ENCODE data around the gene TSR2. TPM values are rescaled to one million over a fixed set of nuclear protein-coding genes. Genes with fewer than 3 reads are reported as not detected.

Gene TSR2
- total RNA-seq, 1 experiment from 2014 or later = 42.5 TPM

DNA sequence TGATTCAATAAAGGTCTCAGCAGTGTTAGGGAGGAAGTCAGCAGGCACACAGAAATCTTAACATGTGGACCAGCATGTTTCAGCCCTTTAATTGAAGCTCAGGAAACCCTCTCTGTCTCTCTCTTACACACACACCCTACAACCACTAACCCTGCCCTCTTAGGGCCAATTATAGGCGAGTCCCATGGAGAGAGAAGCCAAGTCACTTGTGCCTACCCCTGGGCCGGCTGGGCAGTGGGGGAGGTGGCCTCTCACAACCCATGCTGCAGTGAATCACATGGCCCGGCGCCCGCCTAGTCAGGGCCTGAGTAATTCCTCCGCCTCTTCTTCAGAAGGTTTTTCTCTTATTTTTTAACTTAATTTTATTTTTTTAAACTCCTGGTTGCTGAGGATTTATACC, 52.1 kb downstream of the TSR2 start:
- Mint-ChIP-seq H3K27me3 (ENCODE audit: unreplicated experiment) (peaks cover 34% of the 10 kb centered on the region), H3K27ac (ENCODE audit: unreplicated experiment) (no peak overlapping the region), H3K36me3 (ENCODE audit: insufficient read depth, unreplicated experiment) (peaks cover 8% of the 10 kb centered on the region), H3K9me3 (ENCODE audit: low read depth, unreplicated experiment) (no peaks in the 10 kb centered on the region), H3K4me3 (ENCODE audit: low read depth, unreplicated experiment) (no peak overlapping the region), H3K4me1 (ENCODE audit: low read depth, unreplicated experiment) (peaks cover 9% of the 10 kb centered on the region)
- TF ChIP-seq, protein P1, sequence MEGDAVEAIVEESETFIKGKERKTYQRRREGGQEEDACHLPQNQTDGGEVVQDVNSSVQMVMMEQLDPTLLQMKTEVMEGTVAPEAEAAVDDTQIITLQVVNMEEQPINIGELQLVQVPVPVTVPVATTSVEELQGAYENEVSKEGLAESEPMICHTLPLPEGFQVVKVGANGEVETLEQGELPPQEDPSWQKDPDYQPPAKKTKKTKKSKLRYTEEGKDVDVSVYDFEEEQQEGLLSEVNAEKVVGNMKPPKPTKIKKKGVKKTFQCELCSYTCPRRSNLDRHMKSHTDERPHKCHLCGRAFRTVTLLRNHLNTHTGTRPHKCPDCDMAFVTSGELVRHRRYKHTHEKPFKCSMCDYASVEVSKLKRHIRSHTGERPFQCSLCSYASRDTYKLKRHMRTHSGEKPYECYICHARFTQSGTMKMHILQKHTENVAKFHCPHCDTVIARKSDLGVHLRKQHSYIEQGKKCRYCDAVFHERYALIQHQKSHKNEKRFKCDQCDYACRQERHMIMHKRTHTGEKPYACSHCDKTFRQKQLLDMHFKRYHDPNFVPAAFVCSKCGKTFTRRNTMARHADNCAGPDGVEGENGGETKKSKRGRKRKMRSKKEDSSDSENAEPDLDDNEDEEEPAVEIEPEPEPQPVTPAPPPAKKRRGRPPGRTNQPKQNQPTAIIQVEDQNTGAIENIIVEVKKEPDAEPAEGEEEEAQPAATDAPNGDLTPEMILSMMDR (IDR thresholded peaks at IDR 0.05; ENCODE audit: unreplicated experiment) = no peak
- intact Hi-C loops (cut with micrococcal nuclease; ENCODE audit: unreplicated experiment) = no loop called here
- BruUV-seq (replicated peaks) = no TSS peak
- DNase-seq = no peak
- CTCF ChIA-PET = no interaction called here

DNA sequence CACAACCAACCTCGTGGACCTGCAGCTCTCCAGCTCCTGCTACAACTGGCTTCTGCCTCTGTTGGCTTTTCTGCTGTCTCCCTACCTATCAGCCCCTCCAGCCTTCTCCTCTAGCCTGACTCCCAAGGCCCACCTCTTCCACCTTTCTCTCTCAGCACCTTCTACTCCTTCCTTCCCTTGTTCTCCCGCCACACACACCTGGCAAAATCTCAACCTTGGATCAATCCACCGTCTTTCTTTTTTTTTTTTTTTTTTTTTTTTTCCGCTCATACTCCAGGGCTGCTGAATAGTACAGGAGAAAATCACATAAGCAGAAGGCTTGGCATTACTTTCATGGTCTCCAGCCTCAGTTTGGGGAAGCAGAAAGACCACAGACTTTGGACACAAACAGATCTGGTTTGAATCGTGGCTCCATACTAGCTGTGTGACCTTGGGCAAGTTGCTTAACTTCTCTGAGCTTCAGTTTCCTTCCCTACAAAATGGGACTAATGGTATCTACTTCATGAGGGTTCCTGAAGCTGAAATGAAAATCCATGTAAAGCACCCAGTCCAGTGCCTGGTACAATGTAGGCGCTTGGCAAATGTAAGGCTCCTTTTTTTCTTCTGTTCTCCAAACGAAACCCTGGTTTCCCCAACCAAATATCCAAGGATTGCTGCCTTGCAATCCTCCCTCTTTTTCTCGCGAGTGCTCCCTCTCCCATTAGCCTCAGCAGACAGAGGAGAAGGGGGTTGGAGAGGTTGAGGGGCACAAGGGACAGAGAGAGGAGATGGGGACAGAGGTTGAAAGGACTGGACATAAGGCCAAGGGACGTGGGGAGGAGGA, 54.2 kb downstream of the TSR2 start:
- intact Hi-C loops (cut with micrococcal nuclease; ENCODE audit: unreplicated experiment) = no loop called here
- CTCF ChIA-PET = no interaction called here
- DNase-seq = no peak
- Mint-ChIP-seq H3K9me3 (ENCODE audit: low read depth, unreplicated experiment) (no peaks in the 10 kb centered on the region), H3K27ac (ENCODE audit: unreplicated experiment) (no peak overlapping the region), H3K36me3 (ENCODE audit: insufficient read depth, unreplicated experiment) (peaks cover 8% of the 10 kb centered on the region), H3K4me1 (ENCODE audit: low read depth, unreplicated experiment) (peaks cover 9% of the 10 kb centered on the region), H3K4me3 (ENCODE audit: low read depth, unreplicated experiment) (no peak overlapping the region), H3K27me3 (ENCODE audit: unreplicated experiment) (peaks cover 55% of the 10 kb centered on the region)
- BruUV-seq (replicated peaks) = no TSS peak
- TF ChIP-seq, protein P1 (IDR thresholded peaks at IDR 0.05; ENCODE audit: unreplicated experiment) = no peak

Other genes with a start within 250 kb of the TSR2 start
- not detected in 2 replicates for gene WNK3, start 82.4 kb upstream of the TSR2 start, total RNA-seq (2022)
- 0.59 and 0.97 TPM in 2 replicates for gene FGD1, start 55.8 kb downstream of the TSR2 start, total RNA-seq (2022)
- gene GNL3L, start 89.8 kb downstream of the TSR2 start, total RNA-seq (2022) = 62.8 and 67.5 TPM in 2 replicates